ENCODE results near the gene DNAH10.
A peak's percentile ranks its signal among the peaks of the same experiment; 100 is the strongest.

Gene DNAH10, protein sequence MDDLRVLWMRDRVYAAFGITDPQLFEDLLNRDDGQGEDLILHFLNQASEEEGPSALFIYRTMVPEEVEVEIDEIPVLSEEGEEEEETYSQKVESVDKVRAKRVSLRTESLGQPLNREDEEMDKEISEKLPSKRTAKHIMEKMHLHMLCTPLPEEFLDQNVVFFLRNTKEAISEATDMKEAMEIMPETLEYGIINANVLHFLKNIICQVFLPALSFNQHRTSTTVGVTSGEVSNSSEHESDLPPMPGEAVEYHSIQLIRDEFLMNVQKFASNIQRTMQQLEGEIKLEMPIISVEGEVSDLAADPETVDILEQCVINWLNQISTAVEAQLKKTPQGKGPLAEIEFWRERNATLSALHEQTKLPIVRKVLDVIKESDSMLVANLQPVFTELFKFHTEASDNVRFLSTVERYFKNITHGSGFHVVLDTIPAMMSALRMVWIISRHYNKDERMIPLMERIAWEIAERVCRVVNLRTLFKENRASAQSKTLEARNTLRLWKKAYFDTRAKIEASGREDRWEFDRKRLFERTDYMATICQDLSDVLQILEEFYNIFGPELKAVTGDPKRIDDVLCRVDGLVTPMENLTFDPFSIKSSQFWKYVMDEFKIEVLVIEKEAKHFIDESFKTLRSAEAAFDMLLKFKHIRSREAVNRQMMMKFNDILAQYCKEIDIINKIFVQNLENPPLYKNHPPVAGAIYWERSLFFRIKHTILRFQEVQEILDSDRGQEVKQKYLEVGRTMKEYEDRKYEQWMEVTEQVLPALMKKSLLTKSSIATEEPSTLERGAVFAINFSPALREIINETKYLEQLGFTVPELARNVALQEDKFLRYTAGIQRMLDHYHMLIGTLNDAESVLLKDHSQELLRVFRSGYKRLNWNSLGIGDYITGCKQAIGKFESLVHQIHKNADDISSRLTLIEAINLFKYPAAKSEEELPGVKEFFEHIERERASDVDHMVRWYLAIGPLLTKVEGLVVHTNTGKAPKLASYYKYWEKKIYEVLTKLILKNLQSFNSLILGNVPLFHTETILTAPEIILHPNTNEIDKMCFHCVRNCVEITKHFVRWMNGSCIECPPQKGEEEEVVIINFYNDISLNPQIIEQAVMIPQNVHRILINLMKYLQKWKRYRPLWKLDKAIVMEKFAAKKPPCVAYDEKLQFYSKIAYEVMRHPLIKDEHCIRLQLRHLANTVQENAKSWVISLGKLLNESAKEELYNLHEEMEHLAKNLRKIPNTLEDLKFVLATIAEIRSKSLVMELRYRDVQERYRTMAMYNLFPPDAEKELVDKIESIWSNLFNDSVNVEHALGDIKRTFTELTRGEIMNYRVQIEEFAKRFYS (N-terminal part only)

DNA sequence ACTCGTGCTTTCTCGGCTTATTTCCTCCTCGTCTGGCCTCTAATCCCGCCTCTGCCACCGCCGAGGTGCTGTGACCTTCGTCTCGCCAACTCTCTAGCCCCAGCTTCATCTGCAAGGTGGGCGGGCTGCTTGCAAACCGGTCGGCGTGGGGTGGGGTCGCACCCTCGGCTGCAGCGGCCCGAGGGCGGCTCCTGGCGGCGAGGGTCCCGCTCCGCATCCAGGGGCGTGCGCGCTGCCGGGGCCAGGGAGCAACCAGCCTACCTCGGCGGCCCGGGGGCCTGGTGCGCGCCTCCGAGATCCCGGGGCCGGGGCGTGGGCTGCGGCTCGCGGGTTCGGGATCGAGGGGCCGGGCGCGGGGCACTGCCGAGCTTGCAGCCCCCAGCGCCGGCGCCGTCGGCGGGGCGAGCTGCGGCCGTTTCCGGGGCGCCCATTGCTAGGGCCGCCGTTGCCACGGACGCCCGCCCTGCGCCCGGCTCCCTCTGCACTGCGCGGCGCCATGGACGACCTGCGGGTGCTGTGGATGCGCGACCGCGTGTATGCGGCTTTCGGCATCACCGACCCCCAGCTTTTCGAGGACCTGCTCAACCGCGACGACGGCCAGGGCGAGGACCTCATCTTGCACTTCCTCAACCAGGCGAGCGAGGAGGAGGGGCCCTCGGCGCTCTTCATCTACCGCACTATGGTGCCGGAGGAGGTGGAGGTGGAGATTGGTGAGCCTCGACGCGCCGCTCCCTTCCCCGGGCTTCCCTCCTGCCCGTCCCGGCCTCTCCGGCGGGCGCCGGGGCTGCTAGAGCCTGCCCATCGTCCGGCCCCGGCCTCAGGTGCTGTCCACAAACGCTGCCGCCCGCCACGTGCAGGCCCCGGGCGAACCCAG is at the start of gene DNAH10:
Gene DNAH10 (plus strand): TSS at position 461 of the 874 bp plus-strand sequence. CDS start 36 bp downstream, at position 497.
- DNase-seq: peak; percentile 32

GRCh38 chr12:123712780-123713319 is 49.3 kb upstream of the DNAH10 start:
- DNase-seq: no peak

GRCh38 chr12:123713398-123713797 is 48.7 kb upstream of the DNAH10 start:
- no peak for DNase-seq

DNA sequence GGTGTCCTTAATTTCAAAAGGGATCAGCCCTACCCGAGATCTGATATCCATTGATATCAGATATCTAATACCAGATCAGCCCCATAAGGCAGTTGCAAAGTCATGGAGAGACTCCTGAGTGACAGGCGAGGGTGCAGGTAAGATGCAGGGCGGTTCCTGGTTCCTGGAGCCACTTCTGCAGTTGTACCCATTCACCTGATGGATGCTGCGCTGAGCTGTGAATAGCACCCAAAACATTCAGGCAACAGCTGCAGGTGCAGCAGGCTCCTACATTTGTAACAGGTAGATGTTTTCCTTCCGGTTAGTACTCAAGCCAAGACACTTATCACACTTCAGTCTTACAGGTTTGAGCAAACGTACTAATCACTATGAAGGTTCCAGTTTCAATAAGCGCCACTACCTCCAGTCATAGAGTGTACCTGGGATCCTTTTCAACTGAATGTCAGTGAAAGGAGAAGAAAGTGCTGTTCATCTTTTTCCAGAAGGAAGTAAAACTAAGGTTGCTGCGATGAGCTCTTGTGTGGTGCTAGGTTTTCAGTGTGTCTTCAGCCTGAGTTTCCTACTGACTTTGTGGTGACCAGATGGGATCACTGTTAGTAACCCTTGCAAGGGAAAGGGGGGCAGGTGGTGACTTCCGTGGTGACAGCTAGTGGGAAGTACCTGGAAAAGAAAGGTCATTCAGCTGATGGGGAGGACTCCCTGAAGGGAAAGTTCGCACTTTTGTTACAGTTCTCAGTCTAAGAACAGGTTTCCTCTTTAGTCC is 48.1 kb upstream of the DNAH10 start:
- peak; percentile 12 for DNase-seq

GRCh38 chr12:123715195-123715594 is 46.9 kb upstream of the DNAH10 start:
- DNase-seq: no peak

GRCh38 chr12:123717350-123717749 is 44.8 kb upstream of the DNAH10 start:
- no peak for DNase-seq

DNA sequence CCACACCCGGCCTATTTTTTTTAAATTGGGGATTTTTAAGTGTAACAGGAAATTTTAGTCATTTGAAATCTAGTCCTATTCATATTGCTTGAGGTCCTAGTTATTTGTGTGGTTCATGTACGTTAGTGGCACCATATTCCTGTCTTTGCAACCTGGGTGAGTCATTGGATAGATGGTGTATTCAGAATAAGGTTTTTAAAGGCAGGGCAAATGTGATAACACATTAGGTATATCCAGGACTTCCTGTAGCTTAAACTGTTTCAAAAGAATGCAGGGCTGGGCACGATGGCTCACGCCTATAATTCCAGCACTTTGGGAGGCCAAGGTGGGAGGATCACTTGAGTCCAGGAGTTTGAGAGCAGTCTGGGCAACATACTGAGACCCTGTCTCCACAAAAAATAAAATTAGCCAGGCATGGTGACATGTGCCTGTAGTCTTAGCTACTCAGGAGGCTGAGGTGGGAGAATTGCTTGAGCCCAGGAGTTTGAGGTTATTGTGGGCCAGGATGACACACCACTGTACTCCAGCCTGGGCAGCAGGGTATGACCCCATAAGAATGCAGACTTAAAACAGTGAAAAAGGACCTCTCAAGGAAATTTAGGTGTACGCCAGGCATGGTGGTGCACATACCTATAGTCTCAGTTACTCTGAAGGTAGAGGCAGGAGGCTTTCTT is 41.8 kb upstream of the DNAH10 start:
- no peak for DNase-seq

DNA sequence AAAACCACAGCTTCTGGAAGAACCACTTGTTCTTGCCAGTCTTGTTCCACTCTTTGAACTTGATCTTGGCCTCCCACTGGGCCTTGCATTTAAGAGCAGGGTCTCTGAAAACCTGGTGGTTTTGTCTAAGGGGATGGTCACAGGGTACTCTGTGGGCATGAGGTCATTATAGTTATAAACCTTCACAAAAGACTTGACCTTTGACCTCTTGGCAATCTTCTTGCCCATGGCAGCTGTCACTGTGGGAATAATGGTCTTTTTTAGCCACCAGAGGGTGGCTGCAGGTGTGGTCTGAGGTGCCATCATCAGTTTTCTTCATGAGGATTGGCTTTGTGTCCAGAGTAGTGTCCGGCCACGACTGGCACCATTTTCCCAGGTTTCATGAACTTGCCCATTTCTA is 40.9 kb upstream of the DNAH10 start:
- no peak for DNase-seq

DNA sequence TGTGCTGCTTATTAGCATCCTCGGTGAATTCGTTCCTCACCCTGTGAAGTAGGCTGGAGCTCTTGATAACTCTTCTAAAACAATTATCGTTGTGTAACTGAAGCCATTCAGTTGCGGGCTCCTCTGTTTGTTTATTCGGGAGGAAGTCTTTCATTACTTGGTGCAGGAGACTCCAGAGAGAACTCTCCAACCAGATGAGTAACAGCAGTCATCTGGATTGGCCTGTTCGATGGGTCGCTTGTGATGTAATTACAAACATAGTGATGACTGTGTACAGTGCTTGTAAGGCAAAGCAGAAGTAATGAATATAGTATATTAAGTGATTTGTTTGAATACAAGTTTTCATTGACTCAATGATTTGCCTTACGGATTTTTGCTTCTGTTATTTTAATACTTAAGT is 39.1 kb upstream of the DNAH10 start:
- no peak for DNase-seq

GRCh38 chr12:123723765-123724164 is 38.3 kb upstream of the DNAH10 start:
- DNase-seq: peak; percentile 15

DNA sequence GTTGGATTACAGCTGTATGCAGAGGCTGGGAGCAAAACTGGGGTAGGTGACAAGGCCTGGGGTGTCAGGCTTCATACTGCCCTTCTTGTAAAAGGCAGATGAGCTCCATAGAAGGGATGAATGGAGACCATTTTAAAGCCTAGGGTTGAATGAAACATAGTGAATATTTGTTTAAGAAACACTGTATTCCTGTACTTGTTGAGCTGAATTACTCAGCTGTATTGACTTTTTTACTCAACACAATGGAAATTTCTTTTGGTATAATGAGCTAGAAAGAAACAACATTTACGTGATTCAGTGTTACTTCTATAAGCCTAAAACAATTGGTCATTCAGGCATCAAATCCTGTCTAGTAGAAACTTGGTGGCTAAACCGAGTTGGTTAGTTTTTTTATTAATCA is 35.9 kb upstream of the DNAH10 start:
- no peak for DNase-seq

GRCh38 chr12:123726962-123727361 is 35.1 kb upstream of the DNAH10 start:
- no peak for DNase-seq

- no peak for DNase-seq
Measured at GRCh38 chr12:123727878-123728277, 34.2 kb upstream of the DNAH10 start.

DNA sequence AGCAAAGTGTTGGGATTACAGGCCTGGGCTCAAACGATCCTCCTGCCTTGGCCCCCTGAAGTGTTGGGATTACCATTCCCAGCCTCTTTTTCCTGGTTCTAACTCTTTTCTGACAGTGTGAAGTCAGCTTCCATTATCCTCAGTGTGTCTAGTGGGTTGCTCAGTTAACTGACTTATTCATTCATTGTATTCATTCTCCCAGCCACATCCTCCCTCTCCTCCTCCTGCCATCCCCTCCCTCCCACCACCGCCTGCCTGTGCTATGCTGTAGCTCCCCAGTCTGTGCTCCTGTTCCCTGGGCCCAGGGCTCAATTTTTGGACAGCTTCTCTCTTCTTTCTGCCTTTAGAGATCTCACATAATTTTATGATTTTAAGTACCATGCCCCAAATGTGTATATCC is 30.5 kb upstream of the DNAH10 start:
- DNase-seq: no peak

- DNase-seq: no peak
Measured at GRCh38 chr12:123732251-123732650, 29.9 kb upstream of the DNAH10 start.

- no peak for DNase-seq
Measured at GRCh38 chr12:123733229-123733628, 28.9 kb upstream of the DNAH10 start.

DNA sequence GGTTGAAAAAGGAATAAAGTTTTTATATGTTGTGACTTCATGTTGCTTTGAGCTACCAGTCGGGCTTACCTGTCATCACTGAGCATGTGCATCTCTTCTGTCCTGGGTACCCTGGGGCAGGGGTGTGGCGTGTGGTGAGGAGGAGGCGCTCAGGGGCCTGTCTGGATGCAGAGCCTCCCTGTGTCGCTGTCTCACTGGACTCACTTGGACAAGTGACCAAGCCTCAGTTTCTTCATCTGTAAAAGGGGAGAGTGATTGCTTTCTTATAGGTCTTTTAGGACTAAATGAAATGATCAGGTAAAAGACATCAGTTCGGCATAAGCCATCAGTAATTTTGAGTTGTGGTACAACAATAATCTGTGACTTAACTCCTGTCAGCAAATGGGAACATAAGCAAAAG is 27.8 kb upstream of the DNAH10 start:
- DNase-seq: no peak

- peak; percentile 40 for DNase-seq
Measured at GRCh38 chr12:123741937-123742572, 20.0 kb upstream of the DNAH10 start.

GRCh38 chr12:123743002-123743401 is 19.1 kb upstream of the DNAH10 start:
- DNase-seq: no peak

DNA sequence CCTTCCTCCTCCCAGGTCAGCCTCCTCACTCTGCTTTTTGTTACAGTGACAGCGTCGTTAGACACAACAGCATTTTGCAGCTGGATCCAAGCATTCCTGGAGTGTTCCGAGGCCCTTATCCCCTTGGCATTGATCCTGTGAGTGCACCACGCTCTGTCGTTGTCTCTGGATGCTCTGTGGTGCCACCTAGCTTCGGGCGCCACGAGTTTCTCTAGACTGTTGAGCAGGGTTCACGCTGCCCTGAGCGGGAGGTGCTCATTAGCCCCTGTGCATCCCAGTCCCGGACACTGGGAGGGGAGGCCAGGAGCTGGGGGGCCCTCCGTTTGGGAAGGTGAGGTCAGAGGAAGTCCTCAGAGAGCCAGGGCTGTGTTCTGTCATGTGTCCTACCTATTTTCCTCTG is 17.3 kb upstream of the DNAH10 start:
- DNase-seq: no peak

Data from CD4-positive, alpha-beta T cell treated with Interleukin-21 for 1 hour (primary cell).